ENCODE data around the gene PBX1.

Gene PBX1

GRCh38 chr1:164790081-164790480, 231.1 kb downstream of the PBX1 start:
- no peak for DNase-seq (ENCODE audit: extremely low read depth, low read depth)
- no peak for TF ChIP-seq CTCF (IDR thresholded peaks at IDR 0.05; ENCODE audit: low read depth, low read length)

- no peak for DNase-seq (ENCODE audit: extremely low read depth, low read depth)
- TF ChIP-seq CTCF (IDR thresholded peaks at IDR 0.05; ENCODE audit: low read depth, low read length) = no peak
Observed at GRCh38 chr1:164792410-164793004, 233.5 kb downstream of the PBX1 start.

- no peak for TF ChIP-seq CTCF (IDR thresholded peaks at IDR 0.05; ENCODE audit: low read depth, low read length)
- peak; percentile 84 for DNase-seq (ENCODE audit: extremely low read depth, low read depth)
Observed at GRCh38 chr1:164794356-164794755, 235.4 kb downstream of the PBX1 start.

- no peak for TF ChIP-seq CTCF (IDR thresholded peaks at IDR 0.05; ENCODE audit: low read depth, low read length)
- no peak for DNase-seq (ENCODE audit: extremely low read depth, low read depth)
Observed at GRCh38 chr1:164796916-164797315, 237.9 kb downstream of the PBX1 start.

- no peak for DNase-seq (ENCODE audit: extremely low read depth, low read depth)
- TF ChIP-seq CTCF (IDR thresholded peaks at IDR 0.05; ENCODE audit: low read depth, low read length) = no peak
Observed at GRCh38 chr1:164801246-164801731, 242.3 kb downstream of the PBX1 start.

GRCh38 chr1:164801791-164802502, 243.0 kb downstream of the PBX1 start:
- TF ChIP-seq CTCF (IDR thresholded peaks at IDR 0.05; ENCODE audit: low read depth, low read length) = no peak
- DNase-seq (ENCODE audit: extremely low read depth, low read depth) = no peak

GRCh38 chr1:164802529-164803282, 243.7 kb downstream of the PBX1 start:
- no peak for TF ChIP-seq CTCF (IDR thresholded peaks at IDR 0.05; ENCODE audit: low read depth, low read length)
- no peak for DNase-seq (ENCODE audit: extremely low read depth, low read depth)

Measured in AG09319 (cell line).